CD4-positive, CD25-positive, alpha-beta regulatory T cell (primary cell): Measurements from ENCODE around the gene CAND2. TPM values are rescaled to one million over a fixed set of nuclear protein-coding genes. Genes with fewer than 3 reads are reported as not detected.
"Not testable (repeated sequence)": the region's sequence is repeated elsewhere in the genome, so short reads cannot be mapped to it uniquely, and the experiment has no call there.

Source experiments
- ATAC-seq, 2 donors: fragments of 150-1000 bp; cut with Tn5 transposase; one replicate each; pipeline ENCODE4 v1.10.0; 2021; ENCODE audit warnings: low read depth in 2 of 2, moderate number of reproducible peaks in 2 of 2, moderate library complexity in 1 of 2
- DNase-seq, 3 donors: peaks; one replicate each; pipeline versions ENCODE4 v3.0.0 to v3.0.0-alpha.2; 2012 to 2022; ENCODE audit warnings: mixed read lengths in 1 of 3
- H3K27ac ChIP-seq: one replicate; pipeline ENCODE4 v1.7.0; 2013; ENCODE audit warnings: mild to moderate bottlenecking, low read length; ENCODE audit not compliant: insufficient read depth, poor library complexity, severe bottlenecking
- H3K27me3 ChIP-seq: one replicate; pipeline ENCODE4 v1.7.0; 2013; ENCODE audit warnings: low read length; ENCODE audit not compliant: control insufficient read depth, insufficient read depth
- H3K36me3 ChIP-seq: one replicate; pipeline ENCODE4 v1.7.0; 2013; ENCODE audit warnings: mild to moderate bottlenecking, low read length, moderate library complexity; ENCODE audit not compliant: control insufficient read depth, insufficient read depth
- H3K4me1 ChIP-seq: 2 replicates; pipeline ENCODE4 v1.7.0; 2013; ENCODE audit warnings: mild to moderate bottlenecking, low read length; ENCODE audit not compliant: insufficient read depth, control insufficient read depth, poor library complexity, severe bottlenecking
- H3K4me3 ChIP-seq: one replicate; pipeline ENCODE4 v1.7.0; 2013; ENCODE audit warnings: low read depth, mild to moderate bottlenecking, low read length, moderate library complexity
- H3K9me3 ChIP-seq, 2 experiments: 1 replicate in 1 of 2; 2 replicates in 1 of 2; pipeline ENCODE4 v1.7.0; 2013; ENCODE audit warnings: low read length in 2 of 2, mild to moderate bottlenecking in 1 of 2, moderate library complexity in 1 of 2; ENCODE audit not compliant: control insufficient read depth in 2 of 2
- H3K27ac Mint-ChIP-seq, 3 donors: one replicate each; pipeline ENCODE4 v1.8.0; 2020 to 2022; ENCODE audit warnings: mild to moderate bottlenecking in 3 of 3, mixed read lengths in 3 of 3, moderate library complexity in 2 of 3
- H3K27me3 Mint-ChIP-seq: one replicate; pipeline ENCODE4 v1.8.0; 2022; ENCODE audit warnings: mild to moderate bottlenecking, mixed read lengths
- H3K36me3 Mint-ChIP-seq: one replicate; pipeline ENCODE4 v1.8.0; 2020; ENCODE audit warnings: mixed read lengths
- H3K4me1 Mint-ChIP-seq, 4 donors: one replicate each; pipeline ENCODE4 v1.8.0; 2020 to 2022; ENCODE audit warnings: mixed read lengths in 4 of 4, mild to moderate bottlenecking in 1 of 4
- H3K4me3 Mint-ChIP-seq, 4 donors: one replicate each; pipeline ENCODE4 v1.8.0; 2020 to 2022; ENCODE audit warnings: mild to moderate bottlenecking in 4 of 4, mixed read lengths in 4 of 4, moderate library complexity in 3 of 4
- H3K9me3 Mint-ChIP-seq, 7 donors: one replicate each; pipeline ENCODE4 v1.8.0; 2020 to 2022; ENCODE audit warnings: mixed read lengths in 7 of 7, mild to moderate bottlenecking in 3 of 7, moderate library complexity in 2 of 7
- polyA plus RNA-seq, 4 donors: library from polyadenylated mRNA; unstranded; fragments of 300-500 nt; fragmentation: Illumina TruSeq; gene quantifications; one replicate each; pipeline ENCODE4 v1.2.3, GENCODE V29; 2021
- total RNA-seq: library from RNA; stranded (reverse); gene quantifications from one replicate; pipeline ENCODE4 v1.2.3, GENCODE V29; 2022

Gene CAND2
- total and polyA plus RNA-seq, 5 donors from 2014 or later: 0.63 to 0.98 (median 0.76) TPM

DNA sequence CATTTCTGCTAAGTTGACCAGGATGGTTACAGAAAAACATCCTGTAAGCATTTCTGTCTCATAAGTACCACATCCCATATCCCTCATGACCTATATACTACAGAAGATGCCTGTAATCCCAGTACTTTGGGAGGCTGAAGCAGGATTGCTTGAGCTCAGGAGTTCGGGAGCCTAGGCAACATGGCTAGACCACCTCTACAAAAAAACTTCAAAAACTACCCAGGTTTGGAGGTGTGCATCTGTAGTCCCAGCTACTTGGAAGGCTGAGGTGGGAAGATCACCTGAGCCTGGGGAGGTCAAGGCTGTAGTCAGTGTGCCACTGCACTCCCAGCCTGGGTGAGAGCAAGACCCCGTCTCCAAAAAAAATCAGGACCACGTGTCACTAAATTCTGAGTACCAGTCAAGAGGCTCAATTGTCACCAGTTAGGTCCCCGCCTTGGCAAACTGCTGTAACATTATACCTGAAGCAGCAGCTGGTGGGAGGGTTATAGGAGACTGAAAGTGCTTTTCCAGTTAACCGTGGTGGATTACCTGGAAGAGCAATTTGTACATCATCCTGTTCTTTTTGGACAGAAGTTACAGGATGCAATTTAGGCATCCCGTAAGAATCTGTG, 38.7 kb downstream of the CAND2 start:
- H3K27ac Mint-ChIP-seq: no peak overlapping the region
- peaks cover 40% of the 10 kb centered on the region for H3K36me3 Mint-ChIP-seq
- Histone ChIP-seq H3K27ac (no peak overlapping the region), H3K4me1 (peaks cover 21% of the 10 kb centered on the region), H3K27me3 (no peaks in the 10 kb centered on the region), H3K36me3 (peaks cover 90% of the 10 kb centered on the region), H3K4me3 (no peak overlapping the region), H3K9me3 (no peaks in the 10 kb centered on the region)
- ATAC-seq (no peak), DNase-seq (no peak)
- H3K4me1 Mint-ChIP-seq: peaks cover 9 to 48% (median 36%) of the 10 kb centered on the region in 4 donors
- no peaks in the 10 kb centered on the region for H3K9me3 Mint-ChIP-seq
- peak overlapping the region in 1 of 4 donors; percentile 55 for H3K4me3 Mint-ChIP-seq
- no peaks in the 10 kb centered on the region for H3K27me3 Mint-ChIP-seq

DNA sequence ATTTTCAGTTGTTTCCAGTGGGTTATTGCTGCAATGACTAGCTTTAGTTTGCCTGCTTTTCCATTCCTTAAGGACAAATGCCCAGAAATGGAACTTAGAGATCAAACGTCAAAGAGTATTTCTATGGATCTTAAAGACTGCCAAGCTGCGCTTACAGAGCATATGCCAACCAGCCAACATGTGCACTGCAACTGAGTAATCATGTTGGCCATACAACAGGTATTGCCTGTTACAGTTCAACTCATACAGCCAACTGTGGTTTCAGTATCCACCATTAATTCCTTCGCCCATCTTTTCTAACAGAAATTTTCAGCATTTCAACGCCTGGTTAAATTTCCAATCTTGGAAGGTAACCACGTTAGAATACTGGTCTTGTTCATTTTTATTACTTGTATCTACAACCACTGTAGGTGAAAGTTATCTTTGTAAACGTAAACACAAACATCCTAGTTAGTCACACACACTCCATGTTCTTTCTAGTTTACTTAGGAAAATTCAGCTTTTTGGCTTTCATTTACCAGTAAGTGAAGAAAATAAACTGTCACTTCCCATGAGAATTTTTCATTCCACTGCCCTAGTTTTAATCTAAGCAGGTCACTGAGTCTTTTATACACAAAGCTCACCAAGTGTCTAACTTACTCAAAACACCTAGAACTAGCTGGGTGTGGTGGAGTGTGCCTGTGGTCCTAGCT, 41.0 kb downstream of the CAND2 start:
- peak overlapping the region; percentile 28 for H3K4me3 ChIP-seq
- peaks cover 73% of the 10 kb centered on the region for H3K36me3 ChIP-seq
- peaks cover 4% of the 10 kb centered on the region for H3K27me3 Mint-ChIP-seq
- no peaks in the 10 kb centered on the region for H3K27me3 ChIP-seq
- peaks cover 28% of the 10 kb centered on the region for H3K4me1 ChIP-seq
- peak overlapping the region in 3 of 4 donors; percentile 24 to 70 (median 57) for H3K4me3 Mint-ChIP-seq
- no peak for DNase-seq
- H3K9me3 ChIP-seq: no peaks in the 10 kb centered on the region
- no peaks in the 10 kb centered on the region for H3K9me3 Mint-ChIP-seq
- no peak overlapping the region for H3K27ac ChIP-seq
- H3K27ac Mint-ChIP-seq: peak overlapping the region in 1 of 3 donors; percentile 64
- peaks cover 13 to 60% (median 49%) of the 10 kb centered on the region in 4 donors for H3K4me1 Mint-ChIP-seq
- peaks cover 38% of the 10 kb centered on the region for H3K36me3 Mint-ChIP-seq
- ATAC-seq: no peak

DNA sequence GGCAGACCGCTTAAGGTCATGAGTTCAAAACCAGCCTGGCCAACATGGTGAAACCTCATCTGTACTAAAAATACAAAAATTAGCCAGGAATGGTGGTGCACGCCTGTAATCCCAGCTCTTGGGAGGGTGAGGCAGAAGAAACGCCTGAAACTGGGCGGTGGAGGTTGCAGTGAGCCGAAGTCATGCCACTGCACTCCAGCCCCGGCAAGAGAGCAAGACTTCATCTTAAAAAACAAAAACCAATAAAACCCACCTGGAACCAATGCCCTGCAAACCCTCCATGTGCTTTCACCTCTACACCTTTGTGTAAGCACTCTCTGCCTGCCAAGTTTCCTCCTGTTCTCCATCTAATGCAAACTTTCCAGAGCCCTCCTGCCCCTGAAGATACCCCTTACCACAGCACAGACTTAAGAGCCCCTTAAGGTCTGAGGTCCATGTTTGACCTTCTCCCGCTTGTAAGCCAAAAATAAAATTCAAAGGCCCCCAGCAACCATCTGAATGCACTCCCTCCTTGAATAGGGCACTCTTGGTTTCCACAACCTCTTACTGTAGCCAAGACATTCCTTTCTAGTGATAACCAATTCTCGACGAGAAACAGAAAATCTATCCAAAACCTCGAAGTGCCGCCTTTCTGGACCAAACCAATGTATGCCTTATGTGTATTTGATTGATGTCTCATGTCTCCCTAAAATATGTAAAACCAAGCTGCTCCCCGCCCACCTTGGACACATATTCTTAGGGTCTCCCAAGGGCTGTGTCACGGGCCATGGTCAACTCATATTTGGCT, 41.9 kb downstream of the CAND2 start:
- Mint-ChIP-seq H3K36me3 (peaks cover 38% of the 10 kb centered on the region), H3K27me3 (peaks cover 4% of the 10 kb centered on the region), H3K4me1 (peaks cover 13 to 60% (median 48%) of the 10 kb centered on the region in 4 donors), H3K9me3 (no peaks in the 10 kb centered on the region), H3K27ac (peak overlapping the region in 2 of 3 donors; percentile 28 to 64), H3K4me3 (peak overlapping the region; percentile 70 to 97 (median 83))
- Histone ChIP-seq H3K27me3 (no peaks in the 10 kb centered on the region), H3K4me1 (peaks cover 28% of the 10 kb centered on the region), H3K27ac (no peak overlapping the region), H3K9me3 (no peaks in the 10 kb centered on the region), H3K36me3 (peaks cover 64% of the 10 kb centered on the region), H3K4me3 (peak overlapping the region; percentile 4)
- ATAC-seq (no peak), DNase-seq (no peak)

DNA sequence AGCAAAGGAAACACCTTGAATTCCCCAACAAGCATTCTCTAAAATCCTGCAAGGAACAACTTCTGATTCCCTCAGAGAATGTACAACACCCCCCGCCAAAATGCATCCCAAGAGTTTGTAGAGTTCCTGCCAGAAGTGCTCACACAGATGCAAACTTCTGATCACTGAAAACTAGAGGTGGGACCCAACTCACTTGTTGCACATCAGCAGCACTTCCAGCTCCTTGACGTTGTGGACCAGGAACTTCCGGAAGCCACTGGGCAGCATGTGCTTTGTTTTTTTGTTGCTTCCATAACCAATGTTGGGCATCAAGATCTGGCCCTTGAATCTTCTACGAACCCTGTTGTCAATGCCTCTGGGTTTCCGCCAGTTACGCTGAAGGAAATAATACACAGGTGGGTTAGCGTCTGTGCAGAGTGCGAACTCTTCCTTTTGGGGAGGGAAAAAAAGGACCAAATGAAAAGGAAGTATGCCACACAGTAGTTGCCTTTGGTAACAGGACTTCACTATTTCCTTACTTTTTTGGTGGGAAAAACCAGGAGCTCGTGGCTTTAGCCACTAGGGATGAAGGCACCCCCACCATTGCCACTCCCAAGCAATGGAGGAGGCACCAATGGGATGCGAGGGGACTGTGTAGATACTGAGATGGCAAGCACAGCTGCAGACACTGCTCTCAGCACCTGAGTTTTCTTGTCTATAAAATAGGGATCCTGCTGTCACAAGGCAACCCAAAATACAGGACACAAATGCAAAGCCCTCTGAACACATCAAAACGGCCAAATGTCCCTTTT, 42.9 kb downstream of the CAND2 start:
- Mint-ChIP-seq H3K36me3 (peaks cover 32% of the 10 kb centered on the region), H3K27me3 (peaks cover 4% of the 10 kb centered on the region), H3K9me3 (no peaks in the 10 kb centered on the region), H3K4me1 (peaks cover 13 to 60% (median 48%) of the 10 kb centered on the region in 4 donors), H3K27ac (peak overlapping the region; percentile 38 to 99 (median 99)), H3K4me3 (peak overlapping the region; percentile 94 to 98 (median 97))
- Histone ChIP-seq H3K4me3 (peak overlapping the region; percentile 80), H3K4me1 (peaks cover 28% of the 10 kb centered on the region), H3K27ac (peak overlapping the region; percentile 98), H3K27me3 (no peaks in the 10 kb centered on the region), H3K36me3 (peaks cover 54% of the 10 kb centered on the region), H3K9me3 (no peaks in the 10 kb centered on the region)
- DNase-seq: no peak
- ATAC-seq: no peak

DNA sequence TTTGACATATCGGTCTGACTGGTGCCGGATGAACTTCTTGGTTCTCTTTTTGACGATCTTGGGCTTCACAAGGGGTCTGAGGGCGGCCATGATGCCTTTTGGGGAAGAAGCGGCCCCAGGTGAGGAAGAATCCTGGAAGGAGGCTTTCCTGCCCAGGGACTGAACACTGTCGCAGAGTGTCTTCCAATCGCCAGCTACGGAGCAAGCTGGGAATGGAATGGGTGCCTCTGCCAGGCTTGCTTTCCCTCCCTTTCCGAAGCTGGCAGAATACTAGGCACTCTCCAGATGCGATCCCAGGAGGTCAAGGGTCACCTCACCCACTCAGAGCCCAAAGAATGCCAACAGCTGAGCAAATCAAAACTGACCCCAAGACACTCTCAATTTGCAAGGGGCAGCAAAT, 43.7 kb downstream of the CAND2 start:
- Mint-ChIP-seq H3K36me3 (peaks cover 27% of the 10 kb centered on the region), H3K4me3 (peak overlapping the region; percentile 94 to 98 (median 97)), H3K4me1 (peaks cover 13 to 60% (median 48%) of the 10 kb centered on the region in 4 donors), H3K27ac (peak overlapping the region; percentile 99 to 100 (median 99))
- not testable (repeated sequence) for H3K9me3 ChIP-seq, H3K9me3 Mint-ChIP-seq, H3K27me3 ChIP-seq, H3K27me3 Mint-ChIP-seq, ATAC-seq, DNase-seq
- peak overlapping the region; percentile 98 for H3K27ac ChIP-seq
- H3K36me3 ChIP-seq: peaks cover 46% of the 10 kb centered on the region
- peaks cover 28% of the 10 kb centered on the region for H3K4me1 ChIP-seq
- peak overlapping the region; percentile 80 for H3K4me3 ChIP-seq

DNA sequence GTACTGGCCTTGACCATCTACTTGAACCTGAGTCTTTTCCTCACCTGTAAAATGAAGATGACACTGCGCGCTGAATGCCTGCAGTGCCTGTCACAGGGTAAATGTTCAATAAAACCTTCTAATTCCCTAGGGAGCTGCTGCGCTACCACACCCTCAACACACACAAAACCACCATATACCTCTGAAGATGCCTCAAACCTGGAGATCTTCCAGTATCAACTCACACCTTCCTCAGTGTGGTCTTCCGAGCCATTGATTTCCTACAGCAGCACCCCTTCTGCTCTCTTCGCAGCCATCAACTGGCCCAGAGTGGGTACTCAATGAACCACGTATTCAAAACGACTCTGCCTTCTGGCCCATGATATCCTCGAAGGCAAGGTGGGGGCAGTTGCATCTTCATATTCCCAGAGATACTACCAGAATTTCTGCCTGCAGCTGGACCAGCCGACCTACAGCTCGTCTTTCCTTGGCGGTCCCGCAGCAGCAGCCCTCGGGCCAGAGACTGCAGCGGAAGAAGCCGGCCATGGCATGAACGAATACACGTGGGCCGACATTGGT, 44.2 kb downstream of the CAND2 start:
- Histone ChIP-seq H3K36me3 (peaks cover 41% of the 10 kb centered on the region), H3K27me3 (no peaks in the 10 kb centered on the region), H3K4me3 (peak overlapping the region; percentile 80), H3K9me3 (no peaks in the 10 kb centered on the region), H3K27ac (peak overlapping the region; percentile 98), H3K4me1 (peaks cover 28% of the 10 kb centered on the region)
- H3K4me1 Mint-ChIP-seq: peaks cover 13 to 60% (median 47%) of the 10 kb centered on the region in 4 donors
- peaks cover 27% of the 10 kb centered on the region for H3K36me3 Mint-ChIP-seq
- H3K27ac Mint-ChIP-seq: peak overlapping the region; percentile 99 to 100 (median 99)
- peaks cover 0 to 1% (median 0%) of the 10 kb centered on the region in 7 donors for H3K9me3 Mint-ChIP-seq
- DNase-seq: peak in 1 of 3 donors; percentile 26
- peak overlapping the region; percentile 94 to 98 (median 97) for H3K4me3 Mint-ChIP-seq
- ATAC-seq: peak; percentile 27 to 30
- H3K27me3 Mint-ChIP-seq: peaks cover 4% of the 10 kb centered on the region
